GM03348 (cell line): Measurements from ENCODE around the gene LYZL6.
A peak's percentile ranks its signal among the peaks of the same experiment; 100 is the strongest.
"Not testable (repeated sequence)": the region's sequence is repeated elsewhere in the genome, so short reads cannot be mapped to it uniquely, and the experiment has no call there.

Source experiments
- DNase-seq: peaks from one replicate; pipeline ENCODE4 v3.0.0; 2012; ENCODE audit warnings: low spot score

LYZL6 gene

DNA sequence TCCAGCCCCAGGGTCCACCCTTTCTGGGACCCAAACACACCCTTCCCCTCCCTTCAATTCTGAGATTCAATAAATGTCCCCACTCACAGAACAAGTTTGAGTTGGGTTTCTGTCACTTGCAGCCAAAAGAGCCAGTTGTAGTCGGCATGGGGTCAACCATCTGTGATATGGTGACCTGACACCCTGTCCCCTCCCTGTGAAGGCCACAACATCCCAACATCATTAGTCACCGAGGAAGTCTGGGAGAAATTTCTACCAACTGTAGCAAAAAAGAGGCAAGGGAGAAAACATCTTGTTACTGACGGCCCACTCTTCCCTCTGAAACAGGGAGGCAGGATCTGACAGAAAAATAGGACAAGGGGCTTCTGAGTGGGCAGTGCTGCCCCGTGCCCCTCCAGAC, 638 bp upstream of the LYZL6 start:
- no peak for DNase-seq

DNA sequence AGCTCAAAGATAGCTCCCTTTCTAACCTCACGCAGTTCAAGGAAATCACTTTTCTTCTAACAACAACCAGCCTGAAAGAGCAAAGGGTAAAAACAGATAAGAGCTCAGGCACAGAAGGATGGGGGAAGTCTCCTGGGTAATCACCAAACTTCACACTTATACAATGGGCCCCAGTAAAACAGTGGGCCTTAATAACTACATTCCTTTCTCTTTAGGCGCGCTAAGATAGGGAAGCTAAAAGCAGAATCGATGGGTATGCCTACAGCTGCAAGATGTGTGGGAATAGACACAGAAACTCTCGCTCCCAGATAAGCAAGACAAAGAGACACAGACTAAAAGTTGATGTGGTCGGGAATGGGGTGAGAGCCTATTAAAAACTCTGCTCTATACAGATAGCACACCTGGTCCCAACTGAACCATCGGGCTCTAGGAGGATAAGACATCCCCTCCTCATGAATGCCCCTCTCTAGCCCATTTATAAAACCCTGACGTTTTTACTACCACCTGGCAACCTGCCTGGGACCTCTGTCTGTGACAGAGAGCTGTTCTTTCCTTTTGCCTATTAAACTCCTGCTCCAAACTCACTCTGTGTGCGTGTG, 826 bp downstream of the LYZL6 start:
- no peak for DNase-seq

DNA sequence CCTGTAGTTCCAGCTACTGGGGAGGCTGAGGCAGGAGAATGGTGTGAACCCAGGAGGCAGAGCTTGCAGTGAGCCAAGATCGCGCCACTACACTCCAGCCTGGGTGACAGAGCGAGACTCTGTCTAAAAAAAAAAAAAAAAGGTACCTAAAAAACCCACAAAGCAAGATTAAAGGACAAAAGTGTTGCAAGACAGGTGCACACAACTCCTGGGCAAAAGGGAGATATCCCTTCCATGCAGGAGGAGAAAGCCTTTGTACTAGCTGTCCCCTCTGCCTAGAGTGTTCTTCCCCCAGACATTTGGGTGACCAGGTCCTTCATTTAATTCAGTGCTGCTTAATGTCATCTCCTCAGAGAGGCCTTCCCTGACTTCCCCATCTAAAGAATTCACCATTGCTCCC, 5.0 kb downstream of the LYZL6 start:
- not testable (repeated sequence) for DNase-seq

DNA sequence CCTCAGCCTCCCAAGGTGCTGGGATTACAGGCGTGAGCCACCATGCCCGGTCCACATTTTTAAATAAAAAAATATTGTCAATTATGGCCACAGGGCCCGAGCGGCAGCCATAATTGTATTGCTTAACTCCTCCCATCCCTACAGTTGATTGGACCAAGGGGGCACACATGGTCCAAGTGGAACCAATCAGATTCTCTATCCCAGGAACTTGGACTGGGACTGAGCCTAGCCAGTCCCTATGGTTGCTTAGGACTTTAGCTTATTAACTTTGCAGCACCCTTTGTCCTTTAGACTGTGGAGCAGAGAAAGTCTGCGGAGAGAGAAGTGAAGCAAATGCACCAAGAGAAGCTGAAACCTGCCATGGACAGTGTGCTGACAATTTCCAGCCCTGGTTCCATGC, 7.5 kb downstream of the LYZL6 start:
- DNase-seq, result no peak

DNA sequence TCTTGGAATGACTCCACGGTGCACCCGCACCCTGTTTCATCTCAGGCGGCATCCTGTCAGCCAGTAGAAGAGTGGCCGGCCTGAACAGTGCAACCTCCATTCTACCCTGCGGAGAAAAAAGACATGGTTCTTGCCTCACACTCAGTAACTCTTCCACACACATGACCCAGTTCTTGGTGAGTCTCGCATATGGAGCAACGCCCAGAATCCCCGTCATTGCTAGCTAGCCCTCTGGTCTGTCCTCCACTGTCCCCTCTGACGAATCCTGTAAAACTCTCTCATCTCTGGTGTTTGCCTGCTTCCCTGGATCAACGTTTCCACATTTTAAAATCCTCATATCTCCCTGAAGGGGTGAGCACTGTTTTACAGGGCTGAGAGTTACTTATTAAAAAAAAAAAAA, 8.8 kb downstream of the LYZL6 start:
- no peak for DNase-seq

DNA sequence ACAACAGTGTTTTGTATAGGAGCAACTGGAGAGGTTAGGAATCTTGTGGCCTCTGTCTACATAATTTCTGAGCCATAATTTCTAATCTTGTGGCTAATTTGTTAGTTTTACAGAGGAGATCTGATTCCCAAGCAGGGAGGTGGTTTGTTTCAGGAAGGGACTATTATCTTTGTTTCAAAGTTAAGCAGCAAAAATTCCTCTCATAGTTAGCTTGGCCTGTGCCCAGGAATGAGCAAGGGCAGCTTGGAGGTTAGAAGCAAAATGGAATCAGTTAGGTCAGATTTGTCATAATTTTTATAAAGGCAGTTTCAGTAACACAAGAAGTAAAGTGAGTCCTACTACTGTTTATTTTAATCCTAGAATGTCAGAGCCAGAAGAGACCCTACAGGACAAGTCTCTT, 10.9 kb downstream of the LYZL6 start:
- DNase-seq, result no peak

DNA sequence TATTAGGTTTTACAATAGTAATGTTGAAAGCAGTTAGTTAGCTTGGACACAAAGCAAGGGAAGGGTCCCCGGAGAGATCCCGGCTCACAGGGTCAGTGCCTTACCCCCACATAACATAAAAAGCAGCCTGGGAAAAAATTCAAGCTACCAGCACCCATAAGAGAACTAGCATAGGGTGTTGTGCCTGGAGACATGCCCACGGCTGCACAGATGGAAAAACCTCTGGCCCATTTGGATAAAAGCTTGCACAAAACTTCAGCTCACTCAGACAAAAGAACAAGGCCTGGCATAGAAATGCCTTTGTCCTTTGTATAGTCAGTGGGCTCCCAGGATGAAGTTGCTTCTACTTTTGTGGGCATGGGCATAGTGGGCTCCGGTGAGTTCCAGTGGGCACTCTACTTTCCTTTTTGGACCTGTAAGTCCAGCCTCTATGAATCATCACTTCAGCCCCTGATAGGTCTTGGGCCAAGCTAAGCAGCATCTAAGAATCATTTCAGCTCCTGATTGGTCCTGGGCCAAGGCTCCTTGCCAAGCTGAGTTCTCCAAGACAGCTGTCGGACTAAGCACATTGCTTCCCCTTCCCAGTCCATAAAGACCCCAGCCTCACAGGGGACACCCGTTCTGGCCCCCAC, 11.6 kb downstream of the LYZL6 start:
- no peak for DNase-seq

DNA sequence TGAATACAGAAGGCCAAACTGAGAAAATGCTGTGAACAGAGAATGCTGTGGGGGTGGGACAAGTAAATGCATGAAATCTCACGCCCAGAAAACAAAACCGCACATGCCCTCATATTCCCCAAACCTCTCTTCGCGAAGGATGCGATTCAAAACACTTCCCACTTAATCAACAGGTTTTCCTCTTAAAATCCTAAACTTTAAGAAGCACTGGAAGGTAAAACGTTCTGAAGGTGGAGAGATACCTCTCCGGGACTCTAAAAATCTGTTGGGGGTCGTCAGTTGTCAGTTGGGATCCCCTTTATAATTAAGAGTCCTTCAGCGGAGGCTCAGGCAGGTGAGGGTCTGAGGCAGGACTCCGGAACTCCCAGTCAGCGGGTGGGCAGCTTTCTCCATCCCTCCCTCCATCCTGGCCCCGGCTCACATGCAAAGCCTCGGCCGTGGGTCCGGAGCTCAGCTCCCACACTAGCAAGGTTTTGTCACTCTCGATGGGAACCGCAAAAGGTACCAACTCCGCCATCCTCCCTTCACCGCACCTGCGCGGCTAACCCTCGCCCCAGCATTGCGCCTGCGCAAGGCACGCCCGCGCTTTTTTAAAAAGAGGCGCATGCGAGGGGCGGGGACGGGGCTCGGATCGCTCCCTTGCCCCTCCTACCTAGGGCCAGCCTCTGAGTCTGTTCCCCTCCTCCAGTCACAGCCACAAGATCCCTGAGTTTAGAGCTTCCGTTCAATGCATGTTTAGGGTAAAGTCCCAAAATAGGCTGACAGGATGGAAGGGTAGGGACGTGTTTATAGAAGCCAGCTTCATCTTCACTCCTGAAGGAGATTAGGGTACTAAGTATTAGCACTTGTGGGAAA, 13.1 kb downstream of the LYZL6 start, which contains the start of gene RDM1:
Gene RDM1, minus strand, starts transcription at position 563 of the 855 bp plus-strand sequence. Its CDS starts 46 bp downstream, at position 517.
- peak; percentile 85 for DNase-seq

DNA sequence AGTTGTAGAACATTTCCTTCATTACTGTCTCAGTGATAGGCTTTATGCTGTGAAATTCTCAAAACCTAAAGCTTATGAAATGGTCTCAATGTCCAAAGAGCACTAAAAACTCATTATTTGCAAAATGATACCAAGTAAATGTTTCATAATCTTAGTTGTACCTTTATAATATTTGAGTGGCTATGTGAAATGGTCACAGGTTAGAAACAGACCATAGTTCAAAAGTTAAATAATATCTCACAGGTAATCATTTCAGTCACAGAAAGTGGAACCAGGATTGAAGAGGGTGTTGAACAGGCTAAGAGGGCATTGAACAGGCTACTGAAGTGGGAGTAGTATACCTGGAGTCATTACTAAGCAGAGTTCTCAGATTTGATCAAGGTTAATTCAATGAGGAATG, 15.8 kb downstream of the LYZL6 start:
- DNase-seq, result no peak

DNA sequence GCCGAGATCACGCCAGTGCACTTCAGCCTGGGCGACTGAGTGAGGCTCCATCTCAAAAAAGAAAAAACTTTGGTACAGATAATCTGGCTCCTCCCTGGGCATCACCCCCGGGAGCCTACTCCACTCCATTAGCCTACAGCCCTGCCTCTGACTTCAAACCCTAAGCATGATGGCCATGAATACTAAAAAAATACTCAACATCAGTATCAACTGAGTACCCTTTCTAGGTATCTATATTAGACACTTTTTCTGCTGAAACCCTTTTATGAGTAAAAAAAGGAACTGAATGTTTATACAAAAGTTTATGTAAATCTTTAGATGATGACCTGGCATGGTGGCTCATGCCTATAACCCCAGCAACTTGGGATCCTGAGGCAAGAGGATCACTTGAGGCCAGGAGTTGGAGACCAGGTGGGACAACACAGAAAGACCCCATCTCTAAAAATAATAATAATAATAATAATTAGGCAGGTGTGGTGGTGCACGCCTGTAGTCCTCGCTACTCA, 19.9 kb downstream of the LYZL6 start:
- DNase-seq, result no peak

DNA sequence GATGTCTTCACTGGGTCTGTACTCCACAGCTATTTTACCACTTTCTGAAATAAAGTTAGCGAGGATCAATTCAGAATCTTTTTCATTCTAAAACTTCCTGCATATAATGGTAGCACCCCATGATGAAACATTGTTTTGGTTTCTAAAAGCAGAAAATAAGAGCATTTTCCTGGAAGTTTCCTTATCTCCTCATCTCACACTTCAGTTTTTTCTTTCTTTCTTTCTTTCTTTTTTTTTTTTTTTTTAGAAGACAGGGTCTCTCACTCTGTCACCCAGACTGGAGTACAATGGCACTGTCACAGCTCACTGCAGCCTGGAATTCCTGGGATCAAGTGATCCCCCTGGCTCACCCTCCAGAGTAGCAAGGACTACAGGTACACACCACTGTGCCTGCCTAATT, 23.3 kb downstream of the LYZL6 start:
- DNase-seq, result no peak

DNA sequence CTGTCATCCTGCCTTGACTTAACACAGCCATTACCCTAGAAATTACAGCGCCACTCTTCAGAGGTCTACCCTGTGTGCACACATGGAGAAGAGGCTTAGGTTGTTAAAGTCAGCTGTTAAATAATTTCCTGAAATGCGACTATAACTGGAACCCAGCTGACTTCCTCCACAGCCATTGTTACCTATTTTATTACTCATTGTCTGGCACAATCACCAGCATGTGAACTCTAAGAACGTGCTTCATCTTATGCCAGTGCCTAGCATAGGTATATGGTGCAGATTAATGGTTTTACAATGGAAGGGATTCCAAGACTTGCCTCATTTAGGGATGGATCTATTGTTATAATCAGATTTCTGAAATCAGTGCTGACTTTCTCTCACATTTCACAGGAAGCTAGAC, 24.8 kb downstream of the LYZL6 start:
- no peak for DNase-seq

DNA sequence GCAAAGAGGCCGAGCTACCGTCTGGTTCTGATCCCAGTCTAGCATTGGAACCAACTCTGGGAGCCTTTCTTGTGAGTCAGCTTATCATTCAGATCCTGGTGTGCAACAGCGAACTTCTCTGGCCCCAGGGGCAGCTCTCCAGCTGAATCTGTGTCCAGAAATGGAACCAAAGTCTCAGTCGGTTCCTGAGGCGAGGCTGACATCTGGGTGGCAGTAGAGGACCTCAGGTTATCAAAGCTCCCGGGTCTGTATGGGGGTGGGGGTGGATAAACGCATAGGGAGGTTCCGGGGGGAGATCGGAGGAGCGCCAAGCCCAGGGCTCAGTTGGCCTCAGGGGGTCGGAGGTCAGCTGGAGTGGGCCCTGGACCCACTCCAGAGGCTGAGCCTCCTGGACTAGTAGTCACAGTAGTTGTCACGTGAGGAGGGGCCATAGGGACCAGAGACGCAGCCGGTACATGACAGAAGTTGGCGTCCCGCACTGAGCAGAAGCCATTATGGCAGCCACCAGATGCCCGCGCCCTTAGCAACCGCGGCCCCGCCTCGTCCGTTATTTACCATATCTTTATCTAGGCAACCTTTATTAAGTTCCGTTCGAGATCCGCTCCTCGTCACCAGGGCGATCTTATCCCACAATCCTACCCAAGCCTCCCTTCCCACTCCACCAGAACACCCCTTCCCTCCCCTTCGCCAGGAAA, 25.8 kb downstream of the LYZL6 start:
- DNase-seq, result no peak

DNA sequence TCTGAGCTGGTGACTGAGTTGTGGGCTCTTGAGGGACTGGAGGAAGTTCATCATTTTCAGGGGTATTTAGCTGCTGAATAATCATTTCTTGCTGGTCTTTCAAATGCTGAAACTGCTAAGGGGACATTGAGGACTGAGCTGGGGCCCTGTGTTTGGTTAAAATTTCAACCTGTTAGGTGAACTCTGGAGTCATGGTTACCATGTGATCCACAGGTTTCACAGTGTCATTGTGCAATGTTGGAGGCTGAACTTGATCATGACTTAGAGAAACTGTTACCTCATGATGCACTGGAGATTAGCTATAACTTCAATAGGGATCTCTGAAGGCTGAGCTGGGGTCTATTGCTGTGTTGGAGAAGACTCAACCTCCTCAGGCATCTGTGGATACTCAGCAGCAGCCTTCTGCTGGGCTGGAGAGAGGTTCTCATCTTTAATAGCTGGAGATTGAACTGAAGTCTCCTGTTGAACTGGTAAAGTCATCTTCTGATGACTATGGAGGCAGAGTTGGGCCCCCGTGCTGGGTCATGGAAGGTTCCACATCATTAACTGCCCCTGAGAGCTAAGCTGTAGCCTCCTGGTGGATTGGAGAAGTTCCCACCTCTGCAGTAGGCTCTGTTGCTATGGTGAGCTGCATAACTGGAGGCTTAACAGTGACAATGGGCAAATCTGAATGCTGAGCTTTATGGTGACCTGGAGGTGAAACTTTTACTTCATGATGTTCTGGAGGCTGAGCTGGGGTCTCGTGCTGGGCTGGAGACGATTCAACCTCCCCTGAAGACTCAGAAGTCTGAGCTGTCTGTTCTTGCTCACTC, 28.2 kb downstream of the LYZL6 start:
- no peak for DNase-seq

DNA sequence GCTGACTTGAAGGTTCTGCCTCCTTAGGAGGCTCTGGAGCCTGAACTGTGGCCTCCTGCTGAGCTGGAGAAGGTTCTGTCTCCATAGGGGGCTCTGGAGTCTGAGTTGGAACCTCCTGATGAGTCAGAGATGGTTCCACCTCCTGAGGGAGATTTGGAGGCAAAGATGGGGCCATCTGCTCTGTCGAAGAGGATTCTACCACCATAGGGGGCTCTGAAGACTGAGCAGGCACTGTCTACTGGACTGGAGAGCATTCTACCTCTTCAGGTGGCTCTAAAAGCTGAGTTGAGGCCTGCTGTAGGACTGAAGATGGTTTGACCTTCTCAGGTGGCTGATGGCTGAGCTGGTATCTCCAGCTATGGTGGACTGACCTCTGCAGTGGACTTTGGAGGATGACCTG, 29.2 kb downstream of the LYZL6 start:
- DNase-seq, result no peak

DNA sequence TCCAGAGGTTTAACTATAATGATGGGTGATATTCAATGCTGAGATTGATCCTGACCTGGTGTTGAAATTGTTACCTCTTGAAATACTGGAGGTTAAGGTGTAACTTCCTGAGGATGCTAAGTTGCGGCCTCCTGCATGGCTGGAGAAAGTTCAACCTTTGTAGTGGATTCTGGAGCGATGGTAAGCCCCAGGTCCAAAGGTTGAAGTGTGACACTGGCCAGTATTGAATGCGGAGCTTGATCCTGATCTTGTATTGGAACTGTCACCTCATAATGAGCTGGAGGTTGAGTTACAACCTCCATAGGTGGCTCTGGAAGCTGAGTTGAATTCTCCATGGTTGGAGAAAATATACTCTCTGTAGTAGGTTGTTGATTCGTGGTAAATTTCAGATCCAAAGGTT, 29.9 kb downstream of the LYZL6 start:
- DNase-seq, result no peak

DNA sequence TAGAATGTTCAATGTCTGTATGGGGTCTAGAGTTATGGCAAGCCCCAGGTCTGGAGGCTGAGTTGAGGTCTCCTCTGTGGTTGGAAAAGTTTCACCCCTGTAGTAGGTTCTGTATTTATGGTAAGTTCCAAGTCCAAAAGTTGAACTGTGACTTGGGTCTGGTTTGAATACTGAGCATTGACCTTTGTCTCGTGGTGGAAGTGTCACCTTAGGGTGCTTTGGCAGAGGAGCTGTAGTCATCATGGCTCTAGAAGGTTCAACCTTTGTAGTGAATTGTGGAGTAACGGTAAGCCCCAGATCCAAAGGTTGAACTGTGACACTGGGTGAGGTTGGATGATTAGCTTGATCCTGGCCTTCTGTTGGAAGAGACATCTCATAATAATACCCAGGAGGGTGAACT, 30.6 kb downstream of the LYZL6 start:
- no peak for DNase-seq

DNA sequence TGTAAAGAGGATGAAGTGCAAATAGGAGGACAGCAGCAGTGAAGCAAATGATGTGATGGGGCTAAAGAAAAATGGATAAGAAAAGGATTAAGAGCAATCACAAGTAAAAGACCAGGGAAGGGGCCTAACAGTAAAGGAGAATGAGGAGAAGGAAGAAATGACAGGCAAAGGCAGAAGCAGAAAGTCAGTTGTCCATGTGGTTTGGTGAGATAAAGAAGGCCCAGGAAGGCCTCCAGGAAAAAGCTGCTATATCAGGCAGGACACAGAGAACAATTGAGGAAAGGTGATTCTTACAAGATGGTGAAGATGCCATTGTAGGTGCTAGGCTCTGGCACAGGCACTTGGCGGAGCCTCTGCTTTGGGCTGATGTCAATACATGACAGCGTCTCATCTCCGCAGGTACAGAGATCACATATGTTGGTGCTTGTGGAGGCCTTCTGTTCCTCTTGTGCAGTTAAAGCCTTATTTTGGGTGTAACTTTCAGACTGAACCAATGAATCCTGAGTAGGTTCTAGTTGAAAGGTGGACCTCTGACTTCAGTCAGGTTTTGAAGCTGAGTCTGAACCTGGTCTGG, 31.1 kb downstream of the LYZL6 start:
- no peak for DNase-seq

DNA sequence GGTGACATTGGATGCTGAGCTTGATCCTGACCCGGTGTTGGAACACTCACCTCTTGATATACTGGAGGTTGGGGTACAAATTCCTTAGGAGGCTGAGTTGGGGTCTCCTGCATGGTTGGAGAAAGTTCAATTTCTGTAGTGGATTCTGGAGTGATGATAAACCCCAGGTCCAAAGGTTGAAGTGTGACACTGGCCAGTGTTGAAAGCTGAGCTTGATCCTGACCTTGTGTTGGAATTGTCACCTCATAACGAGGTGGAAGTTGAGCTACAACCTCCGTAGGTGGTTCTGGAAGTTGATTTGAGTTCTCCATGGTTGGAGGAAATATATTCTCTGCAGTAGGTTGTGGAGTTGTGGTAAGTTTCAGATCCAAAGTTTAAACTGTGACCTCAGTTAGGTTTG, 34.1 kb downstream of the LYZL6 start:
- no peak for DNase-seq

DNA sequence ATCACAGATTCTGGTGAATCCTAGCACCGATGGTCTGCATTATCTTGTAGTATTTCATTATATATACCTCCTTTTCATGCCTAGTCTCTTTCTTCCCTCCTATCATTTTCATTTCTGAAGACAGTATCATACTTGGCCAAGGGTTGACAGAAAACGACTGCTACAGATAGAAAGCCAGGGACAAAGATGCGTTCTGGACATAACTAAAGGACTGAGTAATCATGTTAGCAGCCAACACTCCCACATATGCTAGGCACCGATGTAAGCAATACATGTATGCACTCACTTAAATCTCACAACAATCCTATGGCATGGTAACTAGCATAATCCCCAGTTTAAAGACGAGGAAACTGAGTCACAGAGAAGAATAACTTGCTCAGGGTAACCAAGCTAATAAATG, 35.8 kb downstream of the LYZL6 start:
- no peak for DNase-seq

DNA sequence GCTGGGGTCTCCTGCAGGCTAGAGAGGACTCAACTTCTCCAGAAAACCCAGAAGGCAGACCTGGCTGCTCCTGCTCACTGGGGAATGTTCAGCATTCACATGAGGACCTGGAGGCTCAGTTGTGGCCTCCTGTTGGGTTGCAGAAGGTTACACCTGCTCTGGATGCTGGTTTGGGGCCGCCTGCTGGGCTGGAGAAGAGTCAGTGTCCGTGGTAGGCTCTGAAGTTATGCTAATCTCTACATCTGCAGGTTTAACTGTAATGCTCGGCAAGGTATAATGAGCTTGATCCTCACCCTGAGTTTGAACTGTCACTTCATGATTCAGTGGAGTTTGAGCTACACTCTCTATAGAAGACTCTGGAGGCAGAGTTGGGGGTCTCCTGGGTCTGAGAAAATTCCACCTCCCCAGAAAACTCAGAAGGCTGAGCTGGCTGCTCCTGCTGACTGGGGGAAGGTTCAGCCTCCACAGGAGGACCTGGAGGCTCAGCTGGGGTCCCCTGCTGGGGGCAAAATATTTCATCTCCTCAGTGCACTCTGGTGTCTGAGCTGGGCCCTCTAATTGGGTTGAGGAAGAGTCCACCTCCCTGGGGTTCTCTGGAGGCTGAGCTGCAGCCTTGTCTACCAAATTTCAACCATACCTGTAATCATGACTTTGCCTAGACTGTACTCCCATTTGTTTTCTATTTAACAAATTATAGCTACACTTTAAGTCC, 36.4 kb downstream of the LYZL6 start:
- no peak for DNase-seq
